HepG2 (cell line): Measurements from ENCODE around the gene CROCC.

Experiments used
- CBX2 ChIP-seq, 2 experiments: fragments of 200-600 bp in 1 of 2; sonication (generic); formaldehyde crosslinking in 1 of 2; IDR thresholded peaks; 2 replicates each; pipeline versions ENCODE4 v1.7.0 to v1.8.1; 2018 to 2022; ENCODE audit warnings: low read depth in 2 of 2, low read length in 1 of 2, mild to moderate bottlenecking in 1 of 2, missing genetic modification reagents in 1 of 2
- ESRRA ChIP-seq: sonication (generic); formaldehyde crosslinking; IDR thresholded peaks from 2 replicates; pipeline ENCODE4 v1.5.1; 2020; ENCODE audit warnings: mild to moderate bottlenecking, low read depth, missing genetic modification reagents
- RNF219 ChIP-seq: sonication (generic); formaldehyde crosslinking; IDR thresholded peaks from 2 replicates; pipeline ENCODE4 v1.5.0; 2020; ENCODE audit warnings: mild to moderate bottlenecking, missing genetic modification reagents
- SP1 ChIP-seq, 2 experiments: fragments of 450-650 bp in 1 of 2; sonication (generic) in 1 of 2; formaldehyde crosslinking in 1 of 2; IDR thresholded peaks; 2 replicates each; pipeline versions ENCODE4 v1.4.0 to v1.6.1; 2016 to 2020; ENCODE audit warnings: missing genetic modification reagents in 1 of 2
- YEATS4 ChIP-seq: sonication (generic); formaldehyde crosslinking; IDR thresholded peaks from 2 replicates; pipeline ENCODE4 v1.4.0; 2020; ENCODE audit warnings: missing genetic modification reagents, borderline replicate concordance
- ZBTB7A ChIP-seq: sonication (generic); formaldehyde crosslinking; IDR thresholded peaks from 2 replicates; pipeline ENCODE4 v1.8.0; 2022; ENCODE audit warnings: mild to moderate bottlenecking, missing genetic modification reagents
- ZMAT5 ChIP-seq: sonication (generic); formaldehyde crosslinking; IDR thresholded peaks from 2 replicates; pipeline ENCODE4 v1.5.0; 2020; ENCODE audit warnings: mild to moderate bottlenecking, low read depth, missing genetic modification reagents, borderline replicate concordance
- ZNF260 ChIP-seq: sonication (generic); formaldehyde crosslinking; IDR thresholded peaks from 2 replicates; pipeline ENCODE4 v1.4.0; 2020; ENCODE audit warnings: missing genetic modification reagents, low read depth, mild to moderate bottlenecking, borderline replicate concordance
- ZNF280B ChIP-seq: sonication (generic); formaldehyde crosslinking; IDR thresholded peaks from 2 replicates; pipeline ENCODE4 v1.5.0; 2020; ENCODE audit warnings: missing genetic modification reagents, mild to moderate bottlenecking, borderline replicate concordance
- ZNF30 ChIP-seq: sonication (generic); formaldehyde crosslinking; IDR thresholded peaks from 2 replicates; pipeline ENCODE4 v1.5.0; 2020; ENCODE audit warnings: mild to moderate bottlenecking, missing genetic modification reagents
- ZNF335 ChIP-seq: sonication (generic); formaldehyde crosslinking; IDR thresholded peaks from 2 replicates; pipeline ENCODE4 v1.4.0; 2020; ENCODE audit warnings: missing genetic modification reagents
- ZNF768 ChIP-seq: sonication (generic); formaldehyde crosslinking; IDR thresholded peaks from 2 replicates; pipeline ENCODE4 v1.4.0; 2020; ENCODE audit warnings: missing genetic modification reagents
- TF ChIP-seq, protein P1 (sequence below): sonication (generic); formaldehyde crosslinking; IDR thresholded peaks from 2 replicates; pipeline ENCODE4 v1.4.0; 2020; ENCODE audit warnings: missing genetic modification reagents
- TF ChIP-seq, protein P2 (sequence below): sonication (generic); formaldehyde crosslinking; IDR thresholded peaks from 2 replicates; pipeline ENCODE4 v1.8.1; 2023; ENCODE audit warnings: missing genetic modification reagents, inconsistent platforms, borderline replicate concordance

- TF ChIP-seq ZNF260 (no peak), ZBTB7A (CRISPR knock-in tag) (no peak), RNF219 (CRISPR knock-in tag) (no peak), ZNF768 (CRISPR knock-in tag) (no peak), ZMAT5 (CRISPR knock-in tag) (no peak), SP1 (IDR thresholded peaks at IDR 0.05) (no peak), SP1 (CRISPR knock-in tag; IDR thresholded peaks at IDR 0.05) (no peak), ZNF335 (CRISPR knock-in tag) (no peak), ZNF30 (no peak), CBX2 (IDR thresholded peaks at IDR 0.05; ENCODE audit: low read depth, low read length) (no peak), CBX2 (CRISPR knock-in tag; IDR thresholded peaks at IDR 0.05; ENCODE audit: low read depth) (no peak), ZNF280B (CRISPR knock-in tag) (no peak), ESRRA (CRISPR knock-in tag) (no peak), YEATS4 (CRISPR knock-in tag) (no peak)
- TF ChIP-seq, protein P1, sequence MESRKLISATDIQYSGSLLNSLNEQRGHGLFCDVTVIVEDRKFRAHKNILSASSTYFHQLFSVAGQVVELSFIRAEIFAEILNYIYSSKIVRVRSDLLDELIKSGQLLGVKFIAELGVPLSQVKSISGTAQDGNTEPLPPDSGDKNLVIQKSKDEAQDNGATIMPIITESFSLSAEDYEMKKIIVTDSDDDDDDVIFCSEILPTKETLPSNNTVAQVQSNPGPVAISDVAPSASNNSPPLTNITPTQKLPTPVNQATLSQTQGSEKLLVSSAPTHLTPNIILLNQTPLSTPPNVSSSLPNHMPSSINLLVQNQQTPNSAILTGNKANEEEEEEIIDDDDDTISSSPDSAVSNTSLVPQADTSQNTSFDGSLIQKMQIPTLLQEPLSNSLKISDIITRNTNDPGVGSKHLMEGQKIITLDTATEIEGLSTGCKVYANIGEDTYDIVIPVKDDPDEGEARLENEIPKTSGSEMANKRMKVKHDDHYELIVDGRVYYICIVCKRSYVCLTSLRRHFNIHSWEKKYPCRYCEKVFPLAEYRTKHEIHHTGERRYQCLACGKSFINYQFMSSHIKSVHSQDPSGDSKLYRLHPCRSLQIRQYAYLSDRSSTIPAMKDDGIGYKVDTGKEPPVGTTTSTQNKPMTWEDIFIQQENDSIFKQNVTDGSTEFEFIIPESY (CRISPR knock-in tag) = no peak
- TF ChIP-seq, protein P2, sequence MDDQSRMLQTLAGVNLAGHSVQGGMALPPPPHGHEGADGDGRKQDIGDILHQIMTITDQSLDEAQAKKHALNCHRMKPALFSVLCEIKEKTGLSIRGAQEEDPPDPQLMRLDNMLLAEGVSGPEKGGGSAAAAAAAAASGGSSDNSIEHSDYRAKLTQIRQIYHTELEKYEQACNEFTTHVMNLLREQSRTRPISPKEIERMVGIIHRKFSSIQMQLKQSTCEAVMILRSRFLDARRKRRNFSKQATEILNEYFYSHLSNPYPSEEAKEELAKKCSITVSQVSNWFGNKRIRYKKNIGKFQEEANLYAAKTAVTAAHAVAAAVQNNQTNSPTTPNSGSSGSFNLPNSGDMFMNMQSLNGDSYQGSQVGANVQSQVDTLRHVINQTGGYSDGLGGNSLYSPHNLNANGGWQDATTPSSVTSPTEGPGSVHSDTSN = no peak
These were observed 47.9 kb downstream of the CROCC start for GRCh38 chr1:16969651-16970050.
